Heart left ventricle (tissue), 13 donors: ENCODE results near the gene UBE2E3.

Source experiments
- POLR2A ChIP-seq, 2 donors: fragments of 450-650 bp; IDR thresholded peaks; one replicate each; pipeline ENCODE4 v1.6.1; 2017; ENCODE audit warnings: antibody characterized with exemption in 2 of 2, mild to moderate bottlenecking in 2 of 2, moderate library complexity in 2 of 2
- TF ChIP-seq, protein P1 (sequence below), 12 donors: fragments of 200-600 bp; sonication (generic) in 4 of 12; IDR thresholded peaks; one replicate each; pipeline versions ENCODE4 v1.5.0 to v1.8.0; 2018 to 2022; ENCODE audit warnings: antibody characterized with exemption in 12 of 12, mild to moderate bottlenecking in 5 of 12
- donor health status: ischemic (EF 13 %, LVEDD 7.1; RV severe dilation, severe dysfunction).
- donor health status: DM: no; HTN: yes; CAD: no.
- donor health status: DM: no; HTN: no; CAD: no.
- donor health status: ischemic (EF 25% LVEDD 6.9; RV normal size, moderate dysfunction).
- donor health status: ischemic (EF 25% LVEDD 5.7; RV mildly dilated, moderate dysfunction).
- donor health status: ischemic (EF 35%, LVEDD 5.7; RV mildly dilated, moderate dysfunction).
- donor health status: nonischemic (EF 11% LVEDD 7.7; RV severe dilation, severe dysfunction).
- donor health status: DM: yes; HTN: yes; CAD: no.
- donor health status: PGD.
- donor health status: ischemic (EF 29% LVEDD 5.4; RV normal size, mild dysfunction).
- donor health status: nonischemic (EF 23%, LVEDD 6.1; RV moderate dilation, normal function).

DNA sequence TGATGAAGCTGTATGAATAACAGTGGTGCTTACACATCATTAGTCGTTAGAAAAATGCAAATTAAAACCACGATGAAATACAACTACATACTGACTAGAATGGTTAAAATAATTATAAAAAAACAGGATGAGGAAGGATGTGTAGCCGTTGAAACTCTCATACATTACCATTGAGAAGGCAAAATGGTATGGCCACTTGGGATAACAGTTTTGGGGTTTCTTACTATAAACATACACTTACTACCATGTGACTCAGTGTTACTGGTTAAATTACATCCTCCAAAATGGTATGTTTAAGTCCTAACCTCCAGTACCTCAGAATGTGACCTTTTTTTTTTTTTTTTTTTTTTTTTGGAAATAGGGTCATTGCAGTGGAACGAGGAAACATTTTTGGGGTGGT lies 58.4 kb downstream of the UBE2E3 start:
- TF ChIP-seq, protein P1, sequence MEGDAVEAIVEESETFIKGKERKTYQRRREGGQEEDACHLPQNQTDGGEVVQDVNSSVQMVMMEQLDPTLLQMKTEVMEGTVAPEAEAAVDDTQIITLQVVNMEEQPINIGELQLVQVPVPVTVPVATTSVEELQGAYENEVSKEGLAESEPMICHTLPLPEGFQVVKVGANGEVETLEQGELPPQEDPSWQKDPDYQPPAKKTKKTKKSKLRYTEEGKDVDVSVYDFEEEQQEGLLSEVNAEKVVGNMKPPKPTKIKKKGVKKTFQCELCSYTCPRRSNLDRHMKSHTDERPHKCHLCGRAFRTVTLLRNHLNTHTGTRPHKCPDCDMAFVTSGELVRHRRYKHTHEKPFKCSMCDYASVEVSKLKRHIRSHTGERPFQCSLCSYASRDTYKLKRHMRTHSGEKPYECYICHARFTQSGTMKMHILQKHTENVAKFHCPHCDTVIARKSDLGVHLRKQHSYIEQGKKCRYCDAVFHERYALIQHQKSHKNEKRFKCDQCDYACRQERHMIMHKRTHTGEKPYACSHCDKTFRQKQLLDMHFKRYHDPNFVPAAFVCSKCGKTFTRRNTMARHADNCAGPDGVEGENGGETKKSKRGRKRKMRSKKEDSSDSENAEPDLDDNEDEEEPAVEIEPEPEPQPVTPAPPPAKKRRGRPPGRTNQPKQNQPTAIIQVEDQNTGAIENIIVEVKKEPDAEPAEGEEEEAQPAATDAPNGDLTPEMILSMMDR (IDR thresholded peaks at IDR 0.05), result no peak
- no peak for TF ChIP-seq POLR2A (IDR thresholded peaks at IDR 0.05)
